ENCODE data around the gene CFAP43. TPM values are rescaled to one million over a fixed set of nuclear protein-coding genes. Genes with fewer than 3 reads are reported as not detected.

The CFAP43 gene
- total and polyA plus RNA-seq, 7 donors: 0.22 to 0.83 (median 0.55) TPM; not detected in 1

GRCh38 chr10:104170610-104171254 is 61.4 kb downstream of the CFAP43 start:
- Histone ChIP-seq H3K9me3 (peaks cover 0 to 4% (median 0%) of the 10 kb centered on the region in 4 donors), H3K4me1 (peaks cover 0 to 3% (median 0%) of the 10 kb centered on the region in 4 donors), H3K36me3 (no peaks in the 10 kb centered on the region), H3K27me3 (no peaks in the 10 kb centered on the region), H3K4me3 (no peak overlapping the region), H3K27ac (no peak overlapping the region)
- WGBS, 2 donors: 75 to 85% methylated on average over 5 of the region's 5 CpGs
- no peak for DNase-seq
- intact Hi-C loops (cut with DNase I): no loop called here
- TF ChIP-seq CTCF (IDR thresholded peaks at IDR 0.05) (no peak), POLR2A (IDR thresholded peaks at IDR 0.05) (no peak), POLR2AphosphoS5 (IDR thresholded peaks at IDR 0.05) (no peak), EP300 (IDR thresholded peaks at IDR 0.05) (no peak)

GRCh38 chr10:104155591-104155990 is 76.6 kb downstream of the CFAP43 start:
- H3K4me1 ChIP-seq: no peaks in the 10 kb centered on the region
- intact Hi-C loops (cut with DNase I): no loop called here

GRCh38 chr10:104151737-104152136 is 80.4 kb downstream of the CFAP43 start:
- H3K27me3 ChIP-seq: peaks cover 0 to 15% (median 3%) of the 10 kb centered on the region in 3 donors
- H3K9me3 ChIP-seq: peaks cover 0 to 6% (median 3%) of the 10 kb centered on the region in 4 donors
- no peak for DNase-seq
- H3K27ac ChIP-seq: no peak overlapping the region
- TF ChIP-seq EP300 (IDR thresholded peaks at IDR 0.05): no peak
- H3K4me1 ChIP-seq: no peaks in the 10 kb centered on the region
- H3K36me3 ChIP-seq: no peaks in the 10 kb centered on the region
- no peak overlapping the region for H3K4me3 ChIP-seq
- intact Hi-C loops (cut with DNase I): no loop called here

More at GRCh38 chr10:104155591-104155990, 76.6 kb downstream of the CFAP43 start:
- no peak for TF ChIP-seq POLR2AphosphoS5 (IDR thresholded peaks at IDR 0.05)
- TF ChIP-seq EP300 (IDR thresholded peaks at IDR 0.05): no peak
- no peak for TF ChIP-seq CTCF (IDR thresholded peaks at IDR 0.05)
- no peak for TF ChIP-seq POLR2A (IDR thresholded peaks at IDR 0.05)
- Histone ChIP-seq H3K36me3 (no peaks in the 10 kb centered on the region), H3K4me3 (no peak overlapping the region), H3K9me3 (peaks cover 0 to 6% (median 3%) of the 10 kb centered on the region in 4 donors), H3K27ac (no peak overlapping the region), H3K27me3 (peaks cover 0 to 15% (median 3%) of the 10 kb centered on the region in 3 donors)
- no peak for DNase-seq
- WGBS, 2 donors: 87 to 94% methylated on average over 2 of the region's 2 CpGs

GRCh38 chr10:104150139-104150538 is 82.0 kb downstream of the CFAP43 start:
- no peak for DNase-seq
- H3K27ac ChIP-seq: no peak overlapping the region
- TF ChIP-seq CTCF (IDR thresholded peaks at IDR 0.05) (no peak), EP300 (IDR thresholded peaks at IDR 0.05) (no peak), POLR2A (IDR thresholded peaks at IDR 0.05) (no peak), POLR2AphosphoS5 (IDR thresholded peaks at IDR 0.05) (no peak)
- H3K9me3 ChIP-seq: peaks cover 0 to 6% (median 3%) of the 10 kb centered on the region in 4 donors
- no peaks in the 10 kb centered on the region for H3K36me3 ChIP-seq
- intact Hi-C loops (cut with DNase I): no loop called here
- H3K4me3 ChIP-seq: no peak overlapping the region
- no peaks in the 10 kb centered on the region for H3K4me1 ChIP-seq
- H3K27me3 ChIP-seq: peaks cover 0 to 12% (median 3%) of the 10 kb centered on the region in 3 donors

- 88 to 90% methylated on average over 1 of the region's 1 CpG for WGBS, 2 donors
- no peak for DNase-seq
- Histone ChIP-seq H3K36me3 (no peaks in the 10 kb centered on the region), H3K27me3 (no peaks in the 10 kb centered on the region), H3K27ac (no peak overlapping the region), H3K4me3 (no peak overlapping the region), H3K9me3 (peaks cover 0 to 3% (median 1%) of the 10 kb centered on the region in 4 donors), H3K4me1 (no peaks in the 10 kb centered on the region)
- intact Hi-C loops (cut with DNase I): no loop called here
- no peak for TF ChIP-seq POLR2AphosphoS5 (IDR thresholded peaks at IDR 0.05)
- TF ChIP-seq CTCF (IDR thresholded peaks at IDR 0.05): no peak
- TF ChIP-seq POLR2A (IDR thresholded peaks at IDR 0.05): no peak
- TF ChIP-seq EP300 (IDR thresholded peaks at IDR 0.05): no peak
Measured at GRCh38 chr10:104146882-104147281, 85.3 kb downstream of the CFAP43 start.

All from sigmoid colon (tissue), 7 donors.